ENCODE data around the gene ITGB5.

The ITGB5 gene

DNA sequence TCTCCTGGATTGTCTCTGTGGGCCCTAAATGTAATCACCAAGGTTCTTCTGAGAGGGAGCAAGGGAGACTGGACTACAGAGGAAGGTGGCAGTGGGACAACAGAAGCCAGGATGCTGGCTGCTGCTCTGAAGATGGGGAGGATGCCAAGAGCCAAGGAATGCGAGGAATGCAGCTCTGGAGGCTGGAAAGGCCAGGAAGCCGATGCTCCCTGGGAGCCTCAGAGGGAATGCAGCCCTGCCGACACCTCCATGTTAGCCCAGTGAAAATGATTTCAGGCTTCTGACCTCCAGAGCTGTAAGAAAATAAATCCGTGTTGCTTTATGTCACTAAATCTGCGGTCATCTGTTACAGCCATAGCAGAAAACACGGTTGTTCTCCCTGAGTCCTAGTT is 112.8 kb downstream of the ITGB5 start:
- H3K27ac ChIP-seq (ENCODE audit: low read length) = no peak overlapping the region
- H3K4me1 ChIP-seq (ENCODE audit: low read length) = peaks cover 5% of the 10 kb centered on the region; the same call in 1 of the 2 replicates
- no peaks in the 10 kb centered on the region for H4K20me1 ChIP-seq (ENCODE audit: insufficient read depth, low read length)
- H3K9me3 ChIP-seq (ENCODE audit: insufficient read depth, low read length) = no peaks in the 10 kb centered on the region
- no peak overlapping the region for H3K4me3 ChIP-seq (ENCODE audit: low read length)
- H3K27me3 ChIP-seq (ENCODE audit: low read depth, low read length) = peaks cover 3% of the 10 kb centered on the region; the same call in 1 of the 2 replicates
- H3K79me2 ChIP-seq (ENCODE audit: low read length) = no peaks in the 10 kb centered on the region
- H3K36me3 ChIP-seq (replicated peaks; ENCODE audit: low read depth, low read length) = no peaks in the 10 kb centered on the region
- H3K9ac ChIP-seq (ENCODE audit: low read length) = no peak overlapping the region
- TF ChIP-seq EZH2phosphoT487 (IDR thresholded peaks at IDR 0.05; ENCODE audit: low read depth) = no peak
- TF ChIP-seq, protein P1, sequence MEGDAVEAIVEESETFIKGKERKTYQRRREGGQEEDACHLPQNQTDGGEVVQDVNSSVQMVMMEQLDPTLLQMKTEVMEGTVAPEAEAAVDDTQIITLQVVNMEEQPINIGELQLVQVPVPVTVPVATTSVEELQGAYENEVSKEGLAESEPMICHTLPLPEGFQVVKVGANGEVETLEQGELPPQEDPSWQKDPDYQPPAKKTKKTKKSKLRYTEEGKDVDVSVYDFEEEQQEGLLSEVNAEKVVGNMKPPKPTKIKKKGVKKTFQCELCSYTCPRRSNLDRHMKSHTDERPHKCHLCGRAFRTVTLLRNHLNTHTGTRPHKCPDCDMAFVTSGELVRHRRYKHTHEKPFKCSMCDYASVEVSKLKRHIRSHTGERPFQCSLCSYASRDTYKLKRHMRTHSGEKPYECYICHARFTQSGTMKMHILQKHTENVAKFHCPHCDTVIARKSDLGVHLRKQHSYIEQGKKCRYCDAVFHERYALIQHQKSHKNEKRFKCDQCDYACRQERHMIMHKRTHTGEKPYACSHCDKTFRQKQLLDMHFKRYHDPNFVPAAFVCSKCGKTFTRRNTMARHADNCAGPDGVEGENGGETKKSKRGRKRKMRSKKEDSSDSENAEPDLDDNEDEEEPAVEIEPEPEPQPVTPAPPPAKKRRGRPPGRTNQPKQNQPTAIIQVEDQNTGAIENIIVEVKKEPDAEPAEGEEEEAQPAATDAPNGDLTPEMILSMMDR (IDR thresholded peaks at IDR 0.05; ENCODE audit: low read depth, low read length) = no peak
- H3K4me2 ChIP-seq (ENCODE audit: low read length) = no peak overlapping the region
- no peak overlapping the region for H2AFZ ChIP-seq (ENCODE audit: low read depth, low read length)

DNA sequence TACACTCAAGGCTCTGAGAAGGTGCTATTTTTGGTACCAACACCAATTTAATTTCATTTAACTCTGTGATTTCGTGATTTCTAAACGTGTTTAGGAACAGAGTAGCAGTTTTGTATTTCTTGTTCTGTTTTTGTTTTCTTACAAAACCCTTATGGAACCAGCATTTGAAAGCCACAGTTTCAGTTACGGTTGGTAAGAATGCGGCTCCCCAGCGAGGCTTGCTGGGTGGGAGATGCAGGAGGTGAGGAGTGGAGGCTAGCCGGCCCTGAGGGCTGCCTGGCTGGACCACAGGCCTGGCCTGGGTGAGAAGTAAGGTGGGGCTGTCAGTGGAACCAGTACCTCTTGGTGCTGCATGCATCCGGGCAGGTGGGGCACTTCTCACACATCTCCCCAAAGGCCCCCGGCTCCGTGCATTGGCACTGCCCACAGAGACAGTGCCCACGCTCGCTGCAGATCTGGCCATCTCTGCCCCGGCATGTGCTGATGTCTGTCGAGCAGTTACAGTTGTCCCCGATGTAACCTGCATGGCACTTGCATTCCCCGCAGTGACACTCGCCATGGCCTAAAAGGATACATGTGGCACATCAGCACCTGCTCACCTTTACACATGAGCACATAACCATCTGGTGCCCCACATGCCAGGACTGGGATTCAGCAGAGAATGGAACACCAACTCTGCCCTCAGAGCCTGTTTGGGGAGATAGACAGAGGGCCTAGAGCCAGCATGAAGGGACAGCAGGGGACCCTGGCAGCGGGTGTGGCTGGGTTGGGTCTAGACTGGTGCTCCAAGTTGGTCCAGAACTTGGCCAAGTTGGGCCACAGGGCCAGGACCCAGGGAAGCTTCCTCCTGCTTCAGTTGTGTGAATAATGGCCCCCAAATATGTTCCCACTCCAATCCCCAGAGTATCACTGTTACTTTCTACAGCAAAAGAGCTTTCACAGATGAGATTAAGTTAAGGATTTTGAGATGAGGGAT is 113.5 kb downstream of the ITGB5 start:
- Histone ChIP-seq H3K27me3 (ENCODE audit: low read depth, low read length) (peaks cover 3% of the 10 kb centered on the region; the same call in 1 of the 2 replicates), H3K4me3 (ENCODE audit: low read length) (no peak overlapping the region), H4K20me1 (ENCODE audit: insufficient read depth, low read length) (no peaks in the 10 kb centered on the region), H2AFZ (ENCODE audit: low read depth, low read length) (no peak overlapping the region), H3K27ac (ENCODE audit: low read length) (no peak overlapping the region), H3K4me1 (ENCODE audit: low read length) (peaks cover 8% of the 10 kb centered on the region), H3K79me2 (ENCODE audit: low read length) (no peaks in the 10 kb centered on the region), H3K36me3 (replicated peaks; ENCODE audit: low read depth, low read length) (no peaks in the 10 kb centered on the region), H3K9ac (ENCODE audit: low read length) (no peak overlapping the region), H3K4me2 (ENCODE audit: low read length) (no peak overlapping the region), H3K9me3 (ENCODE audit: insufficient read depth, low read length) (no peaks in the 10 kb centered on the region)
- TF ChIP-seq EZH2phosphoT487 (IDR thresholded peaks at IDR 0.05; ENCODE audit: low read depth) = no peak
- TF ChIP-seq, protein P1 (IDR thresholded peaks at IDR 0.05; ENCODE audit: low read depth, low read length) = no peak

DNA sequence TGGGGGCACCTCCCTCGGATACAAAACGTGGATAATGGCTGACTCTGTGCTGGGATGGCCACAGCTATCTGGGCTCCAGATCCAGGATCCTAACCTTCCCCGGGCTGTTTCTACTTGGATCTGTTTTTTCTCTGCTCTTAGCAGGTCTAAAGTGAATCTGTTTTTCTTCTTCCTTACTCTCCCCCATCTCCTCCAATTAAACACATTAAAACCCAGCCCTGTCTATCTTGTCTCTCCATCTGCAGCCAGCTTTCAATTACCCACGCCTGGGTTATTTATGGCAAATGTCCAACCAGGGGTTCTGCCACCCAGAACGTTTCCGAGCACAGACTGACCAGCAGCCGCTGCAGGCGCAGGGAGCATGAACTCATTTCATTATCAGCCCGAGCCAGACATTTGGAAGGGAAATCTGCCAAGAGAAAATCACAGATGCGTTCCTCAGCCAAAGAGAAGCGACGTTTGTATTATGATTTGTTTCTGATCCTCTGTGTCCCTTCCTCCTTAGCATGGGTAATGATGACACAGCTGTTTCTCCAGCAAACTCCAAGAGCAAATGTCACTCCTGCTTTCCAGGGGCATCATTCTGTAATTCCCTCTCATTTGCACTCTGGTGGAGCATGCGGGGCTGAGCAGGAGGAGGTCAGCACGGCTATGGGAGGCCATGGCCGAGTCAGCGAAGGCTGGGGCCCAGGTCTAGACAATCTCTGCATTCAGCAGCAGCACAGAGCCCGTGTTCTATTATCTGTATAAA is 114.9 kb downstream of the ITGB5 start:
- H3K4me1 ChIP-seq (ENCODE audit: low read length) = peaks cover 8% of the 10 kb centered on the region
- no peak overlapping the region for H3K4me3 ChIP-seq (ENCODE audit: low read length)
- no peak overlapping the region for H3K4me2 ChIP-seq (ENCODE audit: low read length)
- TF ChIP-seq EZH2phosphoT487 (IDR thresholded peaks at IDR 0.05; ENCODE audit: low read depth) = no peak
- TF ChIP-seq, protein P1 (IDR thresholded peaks at IDR 0.05; ENCODE audit: low read depth, low read length) = no peak
- H2AFZ ChIP-seq (ENCODE audit: low read depth, low read length) = no peak overlapping the region
- no peaks in the 10 kb centered on the region for H3K36me3 ChIP-seq (replicated peaks; ENCODE audit: low read depth, low read length)
- H3K9me3 ChIP-seq (ENCODE audit: insufficient read depth, low read length) = no peaks in the 10 kb centered on the region
- peaks cover 3% of the 10 kb centered on the region; the same call in 1 of the 2 replicates for H3K27me3 ChIP-seq (ENCODE audit: low read depth, low read length)
- no peaks in the 10 kb centered on the region for H4K20me1 ChIP-seq (ENCODE audit: insufficient read depth, low read length)
- H3K79me2 ChIP-seq (ENCODE audit: low read length) = no peaks in the 10 kb centered on the region
- no peak overlapping the region for H3K27ac ChIP-seq (ENCODE audit: low read length)
- no peak overlapping the region for H3K9ac ChIP-seq (ENCODE audit: low read length)

DNA sequence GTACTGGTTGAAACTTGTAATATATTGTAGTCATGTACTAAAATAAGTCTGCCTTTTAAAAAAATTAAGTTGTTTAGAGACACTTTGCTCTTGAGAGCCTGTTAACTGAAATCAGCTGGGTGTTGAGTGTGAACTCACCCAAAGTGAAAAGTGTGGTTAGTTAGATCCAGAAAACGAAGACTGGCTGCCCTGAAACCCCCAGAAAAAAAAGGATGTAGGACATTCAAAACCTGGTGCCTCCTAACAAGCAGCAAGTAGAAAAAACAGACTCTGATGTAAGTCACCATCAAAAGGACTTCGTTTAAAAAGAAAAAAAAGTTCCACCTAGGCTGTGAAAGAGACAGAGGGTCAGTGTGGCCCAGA is 116.1 kb downstream of the ITGB5 start:
- H4K20me1 ChIP-seq (ENCODE audit: insufficient read depth, low read length) = no peaks in the 10 kb centered on the region
- H2AFZ ChIP-seq (ENCODE audit: low read depth, low read length) = no peak overlapping the region
- peaks cover 3% of the 10 kb centered on the region for H3K27me3 ChIP-seq (ENCODE audit: low read depth, low read length)
- H3K4me3 ChIP-seq (ENCODE audit: low read length) = no peak overlapping the region
- TF ChIP-seq, protein P1 (IDR thresholded peaks at IDR 0.05; ENCODE audit: low read depth, low read length) = no peak
- TF ChIP-seq EZH2phosphoT487 (IDR thresholded peaks at IDR 0.05; ENCODE audit: low read depth) = no peak
- no peak overlapping the region for H3K27ac ChIP-seq (ENCODE audit: low read length)
- H3K4me1 ChIP-seq (ENCODE audit: low read length) = peaks cover 8% of the 10 kb centered on the region
- no peaks in the 10 kb centered on the region for H3K9me3 ChIP-seq (ENCODE audit: insufficient read depth, low read length)
- no peak overlapping the region for H3K9ac ChIP-seq (ENCODE audit: low read length)
- no peaks in the 10 kb centered on the region for H3K36me3 ChIP-seq (replicated peaks; ENCODE audit: low read depth, low read length)
- H3K79me2 ChIP-seq (ENCODE audit: low read length) = no peaks in the 10 kb centered on the region
- H3K4me2 ChIP-seq (ENCODE audit: low read length) = no peak overlapping the region
